GM18870 (cell line): ENCODE measurements around the gene CAB39.

Experiments
- ATAC-seq: cut with Tn5 transposase; IDR thresholded peaks from one replicate; pipeline ENCODE4 v1.9.1; 2021; ENCODE audit warnings: moderate library complexity; ENCODE audit not compliant: unreplicated experiment

Gene CAB39

GRCh38 chr2:230748087-230748486 is 35.4 kb downstream of the CAB39 start:
- no peak for ATAC-seq

- ATAC-seq: no peak
Observed at GRCh38 chr2:230749111-230749510, 36.5 kb downstream of the CAB39 start.

GRCh38 chr2:230751062-230751461 is 38.4 kb downstream of the CAB39 start:
- ATAC-seq: peak; percentile 48

GRCh38 chr2:230754200-230754599 is 41.6 kb downstream of the CAB39 start:
- ATAC-seq: no peak

- no peak for ATAC-seq
Observed at GRCh38 chr2:230757476-230757875, 44.8 kb downstream of the CAB39 start.

GRCh38 chr2:230758566-230759480 is 46.2 kb downstream of the CAB39 start:
- ATAC-seq: no peak

GRCh38 chr2:230759481-230760167 is 47.0 kb downstream of the CAB39 start:
- no peak for ATAC-seq

- no peak for ATAC-seq
Observed at GRCh38 chr2:230761704-230762103, 49.1 kb downstream of the CAB39 start.

- ATAC-seq: no peak
Observed at GRCh38 chr2:230762317-230762896, 49.8 kb downstream of the CAB39 start.

- no peak for ATAC-seq
Observed at GRCh38 chr2:230764346-230764745, 51.7 kb downstream of the CAB39 start.

GRCh38 chr2:230765611-230766300 is 53.1 kb downstream of the CAB39 start:
- no peak for ATAC-seq

- no peak for ATAC-seq
Observed at GRCh38 chr2:230767862-230768388, 55.3 kb downstream of the CAB39 start.

- no peak for ATAC-seq
Observed at GRCh38 chr2:230770804-230771203, 58.2 kb downstream of the CAB39 start.

GRCh38 chr2:230772156-230772555 is 59.5 kb downstream of the CAB39 start:
- no peak for ATAC-seq

- ATAC-seq: no peak
Observed at GRCh38 chr2:230773039-230773773, 60.6 kb downstream of the CAB39 start.

- no peak for ATAC-seq
Observed at GRCh38 chr2:230774348-230774951, 61.8 kb downstream of the CAB39 start.

GRCh38 chr2:230775737-230776136 is 63.1 kb downstream of the CAB39 start:
- no peak for ATAC-seq

- no peak for ATAC-seq
Observed at GRCh38 chr2:230777721-230778120, 65.1 kb downstream of the CAB39 start.

- ATAC-seq: peak; percentile 65
Observed at GRCh38 chr2:230778350-230779063, 65.9 kb downstream of the CAB39 start.
